ENCODE results near the gene PTK7.
"Not testable (repeated sequence)": the region's sequence is repeated elsewhere in the genome, so short reads cannot be mapped to it uniquely, and the experiment has no call there.

The PTK7 gene

GRCh38 chr6:43054206-43054943, 21.7 kb upstream of the PTK7 start:
- DNase-seq (ENCODE audit: extremely low read depth in 1 of 2, low read depth in 1 of 2) = no peak

DNA sequence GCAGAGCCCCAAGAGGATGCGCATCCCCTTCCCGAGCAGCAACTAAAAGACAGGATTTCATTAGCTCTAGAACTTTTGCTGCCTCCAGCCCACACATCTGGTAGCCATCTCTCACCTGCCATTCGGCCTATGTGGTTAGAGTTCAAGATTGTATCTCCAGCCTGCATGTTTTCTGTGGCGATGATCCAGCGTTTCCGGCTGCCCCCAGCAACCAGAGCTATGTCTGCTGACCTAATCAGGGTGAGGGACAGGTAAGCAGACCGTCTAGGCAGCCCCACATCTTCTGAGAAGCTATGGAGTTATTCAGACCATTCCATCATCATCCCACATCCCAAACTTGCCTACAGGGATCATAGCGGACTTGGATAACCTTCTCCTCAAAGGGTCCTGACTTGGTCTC, 20.1 kb upstream of the PTK7 start:
- DNase-seq (ENCODE audit: extremely low read depth in 1 of 2, low read depth in 1 of 2) = no peak

DNA sequence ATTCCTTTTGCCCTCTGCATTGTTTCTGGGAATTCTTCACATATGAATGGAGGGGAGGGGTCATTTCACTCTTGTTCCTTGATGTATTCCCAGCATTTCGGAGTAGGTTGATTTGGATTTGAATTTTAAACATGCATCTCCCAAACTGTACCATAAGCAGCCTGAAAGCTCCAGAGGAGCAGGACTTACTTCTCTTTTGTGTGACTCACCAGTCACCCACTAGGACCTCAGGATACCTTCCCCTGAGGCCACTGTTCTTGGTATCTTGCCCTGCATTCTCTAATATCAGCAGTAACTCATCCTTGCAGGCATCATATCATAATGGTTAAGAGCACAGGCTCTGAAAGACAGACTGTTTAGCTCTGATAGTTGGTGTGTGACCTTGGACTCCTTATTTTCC, 17.6 kb upstream of the PTK7 start:
- no peak for DNase-seq (ENCODE audit: extremely low read depth in 1 of 2, low read depth in 1 of 2)

DNA sequence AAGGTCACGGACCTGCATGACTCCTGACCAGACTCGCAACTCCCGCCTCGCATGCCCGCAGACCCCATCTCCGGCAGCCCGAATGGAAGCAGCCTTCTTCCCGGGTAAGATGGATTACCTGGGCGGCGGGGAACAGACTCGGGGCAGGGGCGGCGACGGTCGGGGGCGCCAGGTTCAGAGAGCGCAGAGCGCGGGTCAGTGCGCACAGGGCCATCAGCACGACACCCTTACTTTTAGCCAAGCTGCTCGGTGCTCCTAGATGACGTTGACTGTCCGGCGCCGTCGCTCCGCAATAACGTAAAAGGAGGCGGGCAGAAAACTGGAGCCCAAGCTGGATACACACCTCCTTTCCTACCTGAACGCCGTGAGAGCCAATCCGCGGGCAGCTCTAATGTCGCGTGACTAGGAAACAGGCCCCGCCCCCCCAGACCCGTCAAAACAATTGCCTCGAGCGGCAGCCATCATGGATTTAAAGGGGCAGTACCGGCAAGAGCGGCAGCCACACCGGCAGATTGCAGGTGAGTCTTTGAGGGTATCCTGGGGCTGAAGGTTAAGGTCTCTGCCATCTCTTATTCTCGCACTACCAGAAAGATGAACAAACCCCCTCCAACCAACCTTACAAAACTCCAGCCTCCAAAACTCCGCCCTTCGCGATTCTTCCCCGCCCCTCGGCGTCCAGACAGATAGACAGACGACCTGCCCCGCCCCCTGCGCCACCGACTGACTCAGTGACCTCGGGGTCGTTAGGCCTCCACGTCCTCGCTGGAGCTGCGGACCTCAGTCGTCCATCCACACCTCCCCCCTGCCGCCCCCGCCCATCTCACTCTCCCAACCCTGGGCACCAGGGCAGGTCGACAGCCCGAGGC, 16.7 kb upstream of the PTK7 start, which contains the start of the genes KLC4 and MRPL2:
TSS of gene KLC4 (plus strand) at position 464 of the 866 bp plus-strand sequence. CDS start 1,705 bp downstream, outside the sequence.
TSS of gene MRPL2 (minus strand) at position 267 of the 866 bp plus-strand sequence. CDS start at position 214, 53 bp downstream.
- peak; percentile 93 to 95 for DNase-seq (ENCODE audit: extremely low read depth in 1 of 2, low read depth in 1 of 2)

- DNase-seq (ENCODE audit: extremely low read depth in 1 of 2, low read depth in 1 of 2) = no peak
Observed at GRCh38 chr6:43060034-43060754, 15.9 kb upstream of the PTK7 start.

GRCh38 chr6:43060755-43061633, 15.1 kb upstream of the PTK7 start:
- DNase-seq (ENCODE audit: extremely low read depth in 1 of 2, low read depth in 1 of 2) = no peak

DNA sequence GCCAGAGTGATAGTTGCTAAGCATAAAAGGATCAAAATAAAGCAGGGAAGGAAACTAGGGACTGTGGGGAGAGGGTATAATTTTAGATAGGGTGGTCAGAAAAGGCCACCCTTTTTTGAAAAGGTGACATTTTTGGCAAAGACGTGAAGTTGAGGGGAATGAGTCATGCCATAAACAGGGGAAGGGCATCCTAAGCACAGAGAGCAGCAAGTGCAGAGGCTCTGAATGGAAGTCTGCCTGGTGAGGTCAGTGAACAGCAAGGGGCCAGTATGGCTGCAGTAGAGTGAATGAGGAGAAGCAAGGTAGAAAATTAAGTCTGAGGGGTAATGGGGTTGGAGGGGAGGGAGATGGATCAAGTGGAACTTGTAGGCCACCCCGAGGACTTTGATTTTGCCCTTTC, 14.3 kb upstream of the PTK7 start:
- DNase-seq (ENCODE audit: extremely low read depth in 1 of 2, low read depth in 1 of 2) = no peak

- DNase-seq (ENCODE audit: extremely low read depth in 1 of 2, low read depth in 1 of 2) = no peak
Observed at GRCh38 chr6:43062818-43063217, 13.3 kb upstream of the PTK7 start.

GRCh38 chr6:43070028-43070632, 6.0 kb upstream of the PTK7 start:
- DNase-seq (ENCODE audit: extremely low read depth in 1 of 2, low read depth in 1 of 2) = no peak

GRCh38 chr6:43074847-43075669, 1.1 kb upstream of the PTK7 start:
- no peak for DNase-seq (ENCODE audit: extremely low read depth in 1 of 2, low read depth in 1 of 2)

- no peak for DNase-seq (ENCODE audit: extremely low read depth in 1 of 2, low read depth in 1 of 2)
Observed at GRCh38 chr6:43076464-43077332, 584 bp downstream of the PTK7 start.

DNA sequence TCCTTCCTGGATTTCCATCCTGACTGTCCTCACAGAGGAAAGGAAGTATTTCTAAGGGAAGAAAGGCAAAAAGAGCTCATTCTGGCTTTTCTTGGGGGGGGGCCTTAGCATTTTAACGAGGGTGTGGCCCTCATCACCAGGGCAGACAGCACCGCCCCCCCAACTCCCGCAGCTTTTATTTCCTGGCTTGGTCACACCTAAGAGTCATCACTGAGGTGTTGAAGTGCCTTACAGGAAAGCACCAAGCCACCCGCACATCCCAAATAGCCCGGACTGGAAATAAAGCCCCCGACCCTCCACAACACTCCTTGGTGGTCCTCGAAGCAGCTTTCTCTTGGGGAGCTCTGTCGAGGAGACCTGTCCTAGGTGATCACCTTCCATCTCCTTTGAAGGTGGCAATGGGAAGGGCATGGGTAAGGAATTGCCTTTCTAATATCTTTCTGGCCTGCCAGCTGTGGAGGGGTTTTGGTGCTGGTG, 1.3 kb downstream of the PTK7 start:
- DNase-seq (ENCODE audit: extremely low read depth in 1 of 2, low read depth in 1 of 2) = no peak

- no peak for DNase-seq (ENCODE audit: extremely low read depth in 1 of 2, low read depth in 1 of 2)
Observed at GRCh38 chr6:43077981-43078511, 1.9 kb downstream of the PTK7 start.

GRCh38 chr6:43078691-43079090, 2.6 kb downstream of the PTK7 start:
- no peak for DNase-seq (ENCODE audit: extremely low read depth in 1 of 2, low read depth in 1 of 2)

DNA sequence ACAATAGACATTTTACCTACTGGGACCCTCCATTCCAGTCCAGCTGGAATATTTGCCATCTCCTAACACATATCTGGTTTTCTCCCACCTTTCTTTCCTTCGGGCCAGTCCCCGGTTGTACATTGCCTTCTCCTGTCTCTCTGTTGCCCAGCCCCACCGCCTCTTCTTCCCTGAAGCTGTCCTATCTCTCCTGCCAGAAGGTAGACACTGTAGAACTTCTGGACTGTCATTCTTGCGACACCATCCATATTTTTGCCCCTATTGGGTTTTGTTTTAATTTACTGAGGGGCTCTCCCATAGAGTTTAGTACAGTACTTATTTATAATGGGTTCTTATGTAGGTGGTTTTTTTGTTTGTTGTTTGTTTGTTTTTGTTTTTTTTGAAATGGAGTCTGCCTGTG, 4.9 kb downstream of the PTK7 start:
- DNase-seq (ENCODE audit: extremely low read depth in 1 of 2, low read depth in 1 of 2) = no peak

DNA sequence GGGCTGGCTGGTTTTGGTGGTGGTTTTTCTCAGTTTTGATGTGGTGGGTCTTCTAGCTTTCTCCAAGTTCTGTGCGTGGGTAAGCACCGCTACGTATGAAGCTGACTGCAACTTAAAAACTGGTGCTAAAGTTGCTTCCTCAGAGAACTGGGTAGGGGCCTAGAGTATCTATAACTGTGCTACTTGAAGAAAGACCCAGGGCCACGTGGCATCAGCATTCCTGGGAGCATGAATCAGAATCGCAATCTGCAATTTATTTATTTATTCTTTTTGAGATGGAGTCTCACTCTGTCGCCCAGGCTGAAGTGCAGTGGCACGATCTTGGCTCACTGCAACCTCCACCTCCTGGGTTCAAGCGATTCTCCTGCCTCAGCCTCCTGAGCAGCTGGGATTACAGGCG, 5.8 kb downstream of the PTK7 start:
- DNase-seq (ENCODE audit: extremely low read depth in 1 of 2, low read depth in 1 of 2) = not testable (repeated sequence)

- no peak for DNase-seq (ENCODE audit: extremely low read depth in 1 of 2, low read depth in 1 of 2)
Observed at GRCh38 chr6:43082806-43083655, 6.9 kb downstream of the PTK7 start.
